Karpas-422 (cell line): ENCODE results near the gene CD84. TPM values are rescaled to one million over a fixed set of nuclear protein-coding genes. Genes with fewer than 3 reads are reported as not detected.
A peak's percentile ranks its signal among the peaks of the same experiment; 100 is the strongest.
"Not testable (repeated sequence)": the region's sequence is repeated elsewhere in the genome, so short reads cannot be mapped to it uniquely, and the experiment has no call there.

Experiments
- DNase-seq: peaks from one replicate; pipeline ENCODE4 v3.0.0-alpha.2; 2015
- H2AFZ ChIP-seq: fragments of 200-600 bp; sonication (generic); 2 replicates; pipeline ENCODE4 v1.6.1; 2014; ENCODE audit warnings: antibody characterized with exemption, low read length, mixed read lengths
- H3K27ac ChIP-seq: fragments of 200-600 bp; sonication (generic); 2 replicates; pipeline ENCODE4 v1.5.1; 2014; ENCODE audit warnings: mild to moderate bottlenecking, low read length, moderate library complexity
- H3K27me3 ChIP-seq: fragments of 200-600 bp; sonication (generic); 2 replicates; pipeline ENCODE4 v1.6.1; 2014; ENCODE audit warnings: low read length, mixed read lengths
- H3K36me3 ChIP-seq: fragments of 200-600 bp; sonication (generic); 2 replicates; pipeline ENCODE4 v1.6.1; 2014; ENCODE audit warnings: low read length, mixed read lengths; ENCODE audit not compliant: insufficient read depth
- H3K4me1 ChIP-seq: fragments of 200-600 bp; sonication (generic); 2 replicates; pipeline ENCODE4 v1.6.1; 2014; ENCODE audit warnings: mild to moderate bottlenecking, low read length, mixed read lengths
- H3K4me2 ChIP-seq: fragments of 200-600 bp; sonication (generic); 2 replicates; pipeline ENCODE4 v1.6.1; 2014; ENCODE audit warnings: low read length, low read depth, mild to moderate bottlenecking; ENCODE audit not compliant: poor library complexity, severe bottlenecking
- H3K4me3 ChIP-seq: fragments of 200-600 bp; sonication (generic); 2 replicates; pipeline ENCODE4 v1.5.1; 2014; ENCODE audit warnings: mild to moderate bottlenecking, antibody characterized with exemption, low read length, mixed read lengths
- H3K79me2 ChIP-seq: fragments of 200-600 bp; sonication (generic); 2 replicates; pipeline ENCODE4 v1.6.1; 2014; ENCODE audit warnings: mild to moderate bottlenecking, low read length, mixed read lengths
- H3K9ac ChIP-seq: fragments of 200-600 bp; sonication (generic); 2 replicates; pipeline ENCODE4 v1.6.0; 2014; ENCODE audit warnings: low read length
- H3K9me2 ChIP-seq: fragments of 200-600 bp; sonication (generic), shearing (Covaris generic); replicated peaks from 2 replicates; pipeline ENCODE4 v1.6.0; 2014; ENCODE audit warnings: mild to moderate bottlenecking, low read length, moderate library complexity; ENCODE audit not compliant: insufficient read depth
- H3K9me3 ChIP-seq: fragments of 300-700, 200-600 bp; sonication (generic); 2 replicates; pipeline ENCODE4 v1.6.1; 2014; ENCODE audit warnings: low read length, mixed read lengths
- H4K20me1 ChIP-seq: fragments of 200-600 bp; sonication (generic); 2 replicates; pipeline ENCODE4 v1.6.1; 2014; ENCODE audit warnings: mild to moderate bottlenecking, antibody characterized with exemption, low read length, low read depth; ENCODE audit not compliant: insufficient read depth
- total RNA-seq: library from RNA; depleted of rRNA; stranded (reverse); fragments of >200 nt; shearing (Covaris generic); gene quantifications from 2 replicates; pipeline ENCODE4 v1.2.3, GENCODE V29; 2014; ENCODE audit warnings: low replicate concordance

The CD84 gene
- total RNA-seq, 1 experiment from 2014 or later, result 29.4 TPM

GRCh38 chr1:160563230-160563629 is 16.1 kb downstream of the CD84 start:
- not testable (repeated sequence) for H3K9me3 ChIP-seq, H3K27ac ChIP-seq, H3K4me3 ChIP-seq, H3K9ac ChIP-seq, H3K4me2 ChIP-seq, H4K20me1 ChIP-seq, H3K9me2 ChIP-seq, DNase-seq, H2AFZ ChIP-seq, H3K27me3 ChIP-seq
- peaks cover 16% of the 10 kb centered on the region for H3K36me3 ChIP-seq
- peaks cover 40% of the 10 kb centered on the region for H3K4me1 ChIP-seq
- peaks cover 12% of the 10 kb centered on the region for H3K79me2 ChIP-seq

GRCh38 chr1:160562745-160563144 is 16.6 kb downstream of the CD84 start:
- DNase-seq, H3K4me3 ChIP-seq, H3K9ac ChIP-seq, H3K27me3 ChIP-seq, H3K9me2 ChIP-seq, H4K20me1 ChIP-seq, H2AFZ ChIP-seq, H3K27ac ChIP-seq, H3K9me3 ChIP-seq, H3K4me2 ChIP-seq: not testable (repeated sequence)
- Histone ChIP-seq H3K36me3 (peaks cover 16% of the 10 kb centered on the region), H3K79me2 (peaks cover 17% of the 10 kb centered on the region), H3K4me1 (peaks cover 40% of the 10 kb centered on the region)

- H3K9me3 ChIP-seq, result peaks cover 5% of the 10 kb centered on the region; the same call in 1 of the 2 replicates
- no peak overlapping the region for H3K4me3 ChIP-seq
- no peaks in the 10 kb centered on the region for H3K27me3 ChIP-seq
- no peak for DNase-seq
- H2AFZ ChIP-seq, result no peak overlapping the region
- H3K36me3 ChIP-seq, result peaks cover 16% of the 10 kb centered on the region
- H3K4me1 ChIP-seq, result peaks cover 40% of the 10 kb centered on the region
- H4K20me1 ChIP-seq, result no peaks in the 10 kb centered on the region
- H3K9me2 ChIP-seq, result no peaks in the 10 kb centered on the region
- no peak overlapping the region for H3K4me2 ChIP-seq
- H3K27ac ChIP-seq, result no peak overlapping the region
- H3K9ac ChIP-seq, result no peak overlapping the region
- H3K79me2 ChIP-seq, result peaks cover 26% of the 10 kb centered on the region
Observed at GRCh38 chr1:160560806-160561205, 18.5 kb downstream of the CD84 start.

GRCh38 chr1:160560045-160560705 is 19.1 kb downstream of the CD84 start:
- Histone ChIP-seq H3K27me3 (no peaks in the 10 kb centered on the region), H3K27ac (0 out of 2 replicates have a peak overlapping the region, but pooled peaks have one; percentile 16), H3K79me2 (peaks cover 29% of the 10 kb centered on the region), H3K4me1 (peaks cover 37% of the 10 kb centered on the region), H4K20me1 (no peaks in the 10 kb centered on the region), H3K9me2 (no peaks in the 10 kb centered on the region), H3K4me2 (peak overlapping the region; percentile 32), H3K36me3 (peaks cover 16% of the 10 kb centered on the region), H3K9me3 (peaks cover 5% of the 10 kb centered on the region; the same call in 1 of the 2 replicates), H3K4me3 (no peak overlapping the region), H3K9ac (no peak overlapping the region), H2AFZ (no peak overlapping the region)
- no peak for DNase-seq

- not testable (repeated sequence) for H3K27me3 ChIP-seq, H3K27ac ChIP-seq, H3K9me3 ChIP-seq, H2AFZ ChIP-seq, H3K9me2 ChIP-seq, H3K4me3 ChIP-seq, DNase-seq, H3K9ac ChIP-seq, H4K20me1 ChIP-seq
- peaks cover 29% of the 10 kb centered on the region for H3K79me2 ChIP-seq
- H3K4me1 ChIP-seq, result peaks cover 38% of the 10 kb centered on the region
- H3K36me3 ChIP-seq, result peaks cover 13% of the 10 kb centered on the region
- peak overlapping the region; percentile 32 for H3K4me2 ChIP-seq
Observed at GRCh38 chr1:160559437-160559836, 19.9 kb downstream of the CD84 start.

- H3K4me1 ChIP-seq, result peaks cover 42% of the 10 kb centered on the region
- no peaks in the 10 kb centered on the region for H4K20me1 ChIP-seq
- DNase-seq, result no peak
- H3K36me3 ChIP-seq, result peaks cover 7% of the 10 kb centered on the region
- H3K9ac ChIP-seq, result no peak overlapping the region
- no peaks in the 10 kb centered on the region for H3K9me2 ChIP-seq
- H3K4me3 ChIP-seq, result peak overlapping the region; percentile 12; the same call in 1 of the 2 replicates
- H3K9me3 ChIP-seq, result peaks cover 5% of the 10 kb centered on the region; the same call in 1 of the 2 replicates
- H3K4me2 ChIP-seq, result peak overlapping the region; percentile 32
- H2AFZ ChIP-seq, result no peak overlapping the region
- H3K79me2 ChIP-seq, result peaks cover 29% of the 10 kb centered on the region
- no peaks in the 10 kb centered on the region for H3K27me3 ChIP-seq
- H3K27ac ChIP-seq, result peak overlapping the region; percentile 10; the same call in 1 of the 2 replicates
Observed at GRCh38 chr1:160558660-160559380, 20.5 kb downstream of the CD84 start.

- H2AFZ ChIP-seq, result no peak overlapping the region
- H3K4me1 ChIP-seq, result peaks cover 44% of the 10 kb centered on the region
- H3K27me3 ChIP-seq, result no peaks in the 10 kb centered on the region
- H4K20me1 ChIP-seq, result no peaks in the 10 kb centered on the region
- H3K4me2 ChIP-seq, result no peak overlapping the region
- no peaks in the 10 kb centered on the region for H3K9me2 ChIP-seq
- DNase-seq, result no peak
- peaks cover 22% of the 10 kb centered on the region for H3K79me2 ChIP-seq
- no peak overlapping the region for H3K4me3 ChIP-seq
- peaks cover 12% of the 10 kb centered on the region for H3K36me3 ChIP-seq
- no peaks in the 10 kb centered on the region for H3K9me3 ChIP-seq
- H3K9ac ChIP-seq, result no peak overlapping the region
- H3K27ac ChIP-seq, result no peak overlapping the region
Observed at GRCh38 chr1:160553778-160554177, 25.5 kb downstream of the CD84 start.

- DNase-seq, result no peak
- H3K27me3 ChIP-seq, result no peaks in the 10 kb centered on the region
- no peak overlapping the region for H3K27ac ChIP-seq
- no peaks in the 10 kb centered on the region for H4K20me1 ChIP-seq
- peaks cover 48% of the 10 kb centered on the region for H3K4me1 ChIP-seq
- H3K79me2 ChIP-seq, result peaks cover 10% of the 10 kb centered on the region; the same call in 1 of the 2 replicates
- no peak overlapping the region for H3K4me3 ChIP-seq
- no peak overlapping the region for H3K4me2 ChIP-seq
- no peaks in the 10 kb centered on the region for H3K9me3 ChIP-seq
- H3K9me2 ChIP-seq, result no peaks in the 10 kb centered on the region
- H3K36me3 ChIP-seq, result peaks cover 12% of the 10 kb centered on the region
- H2AFZ ChIP-seq, result no peak overlapping the region
- H3K9ac ChIP-seq, result no peak overlapping the region
Observed at GRCh38 chr1:160552425-160552824, 26.9 kb downstream of the CD84 start.
